ENCODE measurements around the gene LRP11.

GRCh38 chr6:149862922-149863697, 1.0 kb downstream of the LRP11 start:
- TF ChIP-seq EP300 (conservative IDR thresholded peaks at IDR 0.05; ENCODE audit: poor library complexity, severe bottlenecking): no peak
- TF ChIP-seq CTCF (IDR thresholded peaks at IDR 0.05; ENCODE audit: poor library complexity, severe bottlenecking): peak; percentile 20
- TF ChIP-seq SMC3 (conservative IDR thresholded peaks at IDR 0.05; ENCODE audit: poor library complexity): no peak
- TF ChIP-seq RAD21 (conservative IDR thresholded peaks at IDR 0.05): no peak
- TF ChIP-seq REST (IDR thresholded peaks at IDR 0.05; ENCODE audit: borderline replicate concordance): no peak
- peak; percentile 38 for TF ChIP-seq POLR2AphosphoS5 (IDR thresholded peaks at IDR 0.05)
- TF ChIP-seq EZH2 (IDR thresholded peaks at IDR 0.05; ENCODE audit: borderline replicate concordance, insufficient read depth, low read length, poor library complexity, severe bottlenecking): no peak
- peak; percentile 19 for TF ChIP-seq TAF1 (IDR thresholded peaks at IDR 0.05; ENCODE audit: low read depth)

All from neural cell (in vitro differentiated cells).